22Rv1 (cell line): Measurements from ENCODE around the gene SLC22A15.

Source experiments
- ZFX ChIP-seq: fragments of 450-650 bp; IDR thresholded peaks from 2 replicates; pipeline ENCODE4 v1.6.1; 2017; ENCODE audit warnings: antibody characterized with exemption, borderline replicate concordance
- TF ChIP-seq, protein P1 (sequence below): fragments of 450-650 bp; IDR thresholded peaks from 2 replicates; pipeline ENCODE4 v1.5.1; 2017; ENCODE audit warnings: mild to moderate bottlenecking

DNA sequence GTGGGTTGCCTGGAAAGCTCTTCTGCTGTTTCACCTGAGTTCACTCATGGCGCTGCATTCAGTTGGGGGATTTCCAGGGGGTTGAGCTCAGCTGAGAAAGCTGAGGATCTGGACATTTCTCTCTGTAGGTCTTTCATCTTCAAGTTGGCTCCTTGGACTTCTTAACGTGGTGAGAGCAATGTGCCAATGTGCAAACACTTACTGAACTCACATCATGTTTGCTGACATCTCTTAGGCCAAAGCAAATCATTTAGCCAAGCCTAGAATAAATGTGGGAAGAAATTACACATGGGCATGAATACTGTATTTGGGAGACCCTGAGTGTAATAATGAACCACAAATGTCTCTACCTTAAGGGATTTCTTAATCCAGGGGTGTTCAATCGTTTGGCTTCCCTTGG is 42.7 kb upstream of the SLC22A15 start:
- TF ChIP-seq, protein P1, sequence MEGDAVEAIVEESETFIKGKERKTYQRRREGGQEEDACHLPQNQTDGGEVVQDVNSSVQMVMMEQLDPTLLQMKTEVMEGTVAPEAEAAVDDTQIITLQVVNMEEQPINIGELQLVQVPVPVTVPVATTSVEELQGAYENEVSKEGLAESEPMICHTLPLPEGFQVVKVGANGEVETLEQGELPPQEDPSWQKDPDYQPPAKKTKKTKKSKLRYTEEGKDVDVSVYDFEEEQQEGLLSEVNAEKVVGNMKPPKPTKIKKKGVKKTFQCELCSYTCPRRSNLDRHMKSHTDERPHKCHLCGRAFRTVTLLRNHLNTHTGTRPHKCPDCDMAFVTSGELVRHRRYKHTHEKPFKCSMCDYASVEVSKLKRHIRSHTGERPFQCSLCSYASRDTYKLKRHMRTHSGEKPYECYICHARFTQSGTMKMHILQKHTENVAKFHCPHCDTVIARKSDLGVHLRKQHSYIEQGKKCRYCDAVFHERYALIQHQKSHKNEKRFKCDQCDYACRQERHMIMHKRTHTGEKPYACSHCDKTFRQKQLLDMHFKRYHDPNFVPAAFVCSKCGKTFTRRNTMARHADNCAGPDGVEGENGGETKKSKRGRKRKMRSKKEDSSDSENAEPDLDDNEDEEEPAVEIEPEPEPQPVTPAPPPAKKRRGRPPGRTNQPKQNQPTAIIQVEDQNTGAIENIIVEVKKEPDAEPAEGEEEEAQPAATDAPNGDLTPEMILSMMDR: no peak
- TF ChIP-seq ZFX: no peak
